Adrenal gland (tissue), 12 donors: ENCODE results near the gene MDN1. TPM values are rescaled to one million over a fixed set of nuclear protein-coding genes. Genes with fewer than 3 reads are reported as not detected.

Experiments
- DNase-seq, 7 donors: peaks; one replicate each; pipeline ENCODE4 v3.0.0-alpha.2; 2019 to 2020
- H3K27ac ChIP-seq, 5 donors: fragments of 200-600 bp; sonication (generic) in 4 of 5; 1 replicate in 3 of 5; 2 replicates in 2 of 5; pipeline versions ENCODE4 v1.5.1 to v1.8.0; 2016 to 2020; ENCODE audit warnings: mild to moderate bottlenecking in 1 of 5
- H3K27me3 ChIP-seq: fragments of 200-600 bp; 2 replicates; pipeline ENCODE4 v1.8.0; 2021
- H3K36me3 ChIP-seq, 2 donors: fragments of 200-600 bp; replicated peaks in 1 of 2; 1 replicate in 1 of 2; 2 replicates in 1 of 2; pipeline versions ENCODE4 v1.5.1 to v1.8.0; 2018 to 2022
- H3K4me1 ChIP-seq, 2 donors: fragments of 200-600 bp; replicated peaks in 1 of 2; 1 replicate in 1 of 2; 2 replicates in 1 of 2; pipeline versions ENCODE4 v1.5.1 to v1.8.0; 2018 to 2021
- H3K4me3 ChIP-seq, 4 donors: fragments of 200-600 bp; sonication (generic) in 3 of 4; one replicate each; pipeline ENCODE4 v1.5.1; 2016 to 2018
- H3K9me3 ChIP-seq, 3 donors: fragments of 200-600 bp; sonication (generic) in 1 of 3; replicated peaks in 1 of 3; 1 replicate in 2 of 3; 2 replicates in 1 of 3; pipeline versions ENCODE4 v1.5.1 to v1.8.0; 2016 to 2021
- POLR2A ChIP-seq, 2 donors: fragments of 450-650 bp; IDR thresholded peaks; one replicate each; pipeline ENCODE4 v1.6.1; 2017; ENCODE audit warnings: antibody characterized with exemption in 2 of 2, mild to moderate bottlenecking in 2 of 2, moderate library complexity in 1 of 2
- WGBS, 4 donors: extraction: QIAGEN DNeasy Blood & Tissue Kit in 2 of 4; methylation state at CpG; one replicate each; pipeline versions ENCODE4 v1.1.5 to v1.1.7; 2013 to 2017; 5-methylcytosine and 5-hydroxymethylcytosine counted together
- intact Hi-C, 2 donors: fragments of 100-400 bp; cut with DNase I; formaldehyde crosslinking; loops; one replicate each; pipeline versions ENCODE4 v1.14.1 to v1.15.0; 2022 to 2023
- polyA plus RNA-seq, 3 donors: library from polyadenylated mRNA; stranded (reverse); fragments of 200-250 nt in 2 of 3; fragments of 350-450 nt in 1 of 3; fragmentation: Illumina TruSeq in 1 of 3; extraction: RNeasy Lipid Tissue Mini Kit (QIAGEN cat#74804) in 1 of 3; gene quantifications; one replicate each; pipeline ENCODE4 v1.2.3, GENCODE V29; 2013 to 2014
- total RNA-seq, 9 donors: library from RNA; depleted of rRNA in 4 of 9; stranded (reverse); fragments of >200 nt in 4 of 9; fragments of 120-200 nt in 1 of 9; fragmentation: NEBNext Ultra II Directional in 1 of 9; extraction: Animal tissue kit (Norgen Biotek cat#: 25700) in 1 of 9; gene quantifications; one replicate each; pipeline versions ENCODE4 v1.1.0 to v1.2.4, GENCODE V29; 2013 to 2023
- TF ChIP-seq, protein P1 (sequence below), 6 experiments: fragments of 450-650 bp in 4 of 6; fragments of 200-600 bp in 2 of 6; sonication (generic) in 1 of 6; IDR thresholded peaks; 1 replicate in 5 of 6; 2 replicates in 1 of 6; pipeline versions ENCODE4 v1.5.1 to v1.8.0; 2016 to 2021; ENCODE audit warnings: antibody characterized with exemption in 6 of 6, mild to moderate bottlenecking in 2 of 6, moderate library complexity in 1 of 6
- donor health status: healthy with polysubstance abuse.
- donor health status: Bipolar disorder and iron deficiency.
- donor health status: DM: yes; HTN: yes; CAD: no.
- donor health status: DM: no; HTN: no; CAD: no.
- donor health status: DM: no; HTN: no; CAD: no.
- donor health status: DM: yes; HTN: yes; CAD: no.

The MDN1 gene
- total and polyA plus RNA-seq, 12 donors: 15.0 to 74.1 (median 28.4) TPM

DNA sequence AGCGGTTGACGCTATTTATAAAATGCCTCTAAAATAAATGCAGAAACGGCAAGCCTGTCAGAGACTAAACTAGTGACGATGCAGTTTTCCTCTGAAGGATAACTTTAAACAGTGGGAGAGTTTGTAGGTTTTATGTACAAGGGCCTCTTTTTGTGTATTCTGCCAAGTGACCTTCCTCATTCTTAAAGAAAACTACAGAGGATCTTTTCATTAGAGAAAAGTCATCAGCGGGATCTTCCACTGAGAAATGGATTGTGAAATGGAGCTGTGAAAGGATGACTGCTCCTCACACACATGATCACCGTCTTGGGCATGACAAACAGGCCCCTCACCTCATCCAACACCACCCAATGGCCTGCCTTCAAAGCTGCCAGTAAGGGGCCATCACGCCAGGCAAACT lies 92.1 kb downstream of the MDN1 start:
- 92 to 93% (median 93%) methylated on average over 7 of the region's 7 CpGs for WGBS, 4 donors
- Histone ChIP-seq H3K27me3 (no peaks in the 10 kb centered on the region), H3K27ac (no peak overlapping the region), H3K9me3 (no peaks in the 10 kb centered on the region), H3K4me3 (no peak overlapping the region), H3K36me3 (peaks cover 0 to 45% of the 10 kb centered on the region in 2 donors), H3K4me1 (peaks cover 6 to 7% of the 10 kb centered on the region in 2 donors)
- intact Hi-C loops: no loop called here
- DNase-seq: no peak
- TF ChIP-seq, protein P1, sequence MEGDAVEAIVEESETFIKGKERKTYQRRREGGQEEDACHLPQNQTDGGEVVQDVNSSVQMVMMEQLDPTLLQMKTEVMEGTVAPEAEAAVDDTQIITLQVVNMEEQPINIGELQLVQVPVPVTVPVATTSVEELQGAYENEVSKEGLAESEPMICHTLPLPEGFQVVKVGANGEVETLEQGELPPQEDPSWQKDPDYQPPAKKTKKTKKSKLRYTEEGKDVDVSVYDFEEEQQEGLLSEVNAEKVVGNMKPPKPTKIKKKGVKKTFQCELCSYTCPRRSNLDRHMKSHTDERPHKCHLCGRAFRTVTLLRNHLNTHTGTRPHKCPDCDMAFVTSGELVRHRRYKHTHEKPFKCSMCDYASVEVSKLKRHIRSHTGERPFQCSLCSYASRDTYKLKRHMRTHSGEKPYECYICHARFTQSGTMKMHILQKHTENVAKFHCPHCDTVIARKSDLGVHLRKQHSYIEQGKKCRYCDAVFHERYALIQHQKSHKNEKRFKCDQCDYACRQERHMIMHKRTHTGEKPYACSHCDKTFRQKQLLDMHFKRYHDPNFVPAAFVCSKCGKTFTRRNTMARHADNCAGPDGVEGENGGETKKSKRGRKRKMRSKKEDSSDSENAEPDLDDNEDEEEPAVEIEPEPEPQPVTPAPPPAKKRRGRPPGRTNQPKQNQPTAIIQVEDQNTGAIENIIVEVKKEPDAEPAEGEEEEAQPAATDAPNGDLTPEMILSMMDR (IDR thresholded peaks at IDR 0.05): no peak
- TF ChIP-seq POLR2A (IDR thresholded peaks at IDR 0.05): no peak

DNA sequence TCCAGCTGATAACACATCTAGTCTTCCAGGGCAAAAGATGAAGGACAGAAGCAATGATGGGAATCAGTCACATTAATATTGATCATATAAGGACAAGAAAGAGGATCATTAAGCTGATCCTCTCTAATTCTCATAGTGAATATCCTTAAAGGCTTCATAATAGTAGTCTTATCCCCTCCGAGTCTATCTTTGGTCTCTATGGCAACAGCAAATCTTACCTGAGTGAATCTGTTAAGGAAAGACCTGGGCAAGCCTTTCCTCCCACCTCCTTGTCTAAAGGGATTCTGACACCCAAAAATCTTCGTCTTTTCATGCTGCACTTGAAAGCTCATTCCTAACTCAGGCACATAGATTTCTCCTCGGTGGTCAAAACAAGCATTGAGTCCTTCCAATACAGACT lies 94.6 kb downstream of the MDN1 start:
- Histone ChIP-seq H3K4me1 (peaks cover 0 to under 1% of the 10 kb centered on the region in 2 donors), H3K36me3 (peaks cover 0 to 45% of the 10 kb centered on the region in 2 donors), H3K4me3 (no peak overlapping the region), H3K9me3 (no peaks in the 10 kb centered on the region), H3K27me3 (no peaks in the 10 kb centered on the region), H3K27ac (no peak overlapping the region)
- WGBS, 4 donors: 87 to 94% (median 93%) methylated on average over 3 of the region's 3 CpGs
- intact Hi-C loops: no loop called here
- DNase-seq: no peak
- TF ChIP-seq POLR2A (IDR thresholded peaks at IDR 0.05): no peak
- TF ChIP-seq, protein P1 (IDR thresholded peaks at IDR 0.05): no peak

DNA sequence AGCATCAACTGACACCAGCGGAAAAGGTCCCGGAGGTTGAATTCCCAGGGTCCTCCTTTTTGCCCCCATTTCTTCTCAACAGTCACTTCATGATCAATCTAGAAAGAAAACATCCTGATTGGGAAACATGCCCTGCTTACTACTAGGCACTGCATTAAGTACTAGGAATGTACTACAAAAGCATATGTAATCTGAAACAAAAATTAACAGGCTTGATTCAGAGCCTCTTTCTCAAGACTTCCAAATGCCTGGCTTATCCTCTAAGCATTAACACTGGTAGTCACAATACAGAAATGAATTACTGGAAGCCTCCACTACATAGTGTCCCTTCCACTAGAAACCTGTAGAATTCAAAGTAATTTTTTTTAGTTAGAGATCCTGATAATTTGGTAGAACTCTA lies 96.5 kb downstream of the MDN1 start:
- no peak overlapping the region for H3K27ac ChIP-seq
- H3K36me3 ChIP-seq: peaks cover 0 to 48% of the 10 kb centered on the region in 2 donors
- no peaks in the 10 kb centered on the region for H3K4me1 ChIP-seq
- TF ChIP-seq, protein P1 (IDR thresholded peaks at IDR 0.05): no peak
- no peak for TF ChIP-seq POLR2A (IDR thresholded peaks at IDR 0.05)
- H3K27me3 ChIP-seq: no peaks in the 10 kb centered on the region
- no peaks in the 10 kb centered on the region for H3K9me3 ChIP-seq
- H3K4me3 ChIP-seq: no peak overlapping the region
- intact Hi-C loops: no loop called here
- DNase-seq: no peak
- 97 to 100% (median 99%) methylated on average over 2 of the region's 2 CpGs for WGBS, 4 donors

DNA sequence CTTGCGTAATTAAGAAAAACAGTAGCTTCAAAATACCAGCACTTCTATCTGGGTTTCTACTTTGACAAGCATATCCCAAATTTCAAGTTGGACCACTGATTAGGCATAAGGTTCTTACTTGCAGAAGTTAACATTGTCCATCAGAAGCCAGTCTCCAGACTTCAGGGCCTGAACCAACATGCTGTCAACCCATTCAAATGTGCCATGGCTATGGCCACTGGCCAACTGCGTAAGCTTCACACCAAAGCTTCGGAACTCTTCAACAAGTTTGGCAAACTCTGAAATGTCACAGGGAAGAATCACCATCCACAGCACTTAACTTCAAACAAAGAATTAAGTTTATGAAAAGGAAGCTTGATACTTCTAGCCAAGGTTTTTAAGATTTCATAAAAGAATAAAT lies 103.1 kb downstream of the MDN1 start:
- TF ChIP-seq, protein P1 (IDR thresholded peaks at IDR 0.05): no peak
- TF ChIP-seq POLR2A (IDR thresholded peaks at IDR 0.05): no peak
- H3K27me3 ChIP-seq: no peaks in the 10 kb centered on the region
- H3K4me3 ChIP-seq: no peak overlapping the region
- intact Hi-C loops: no loop called here
- no peaks in the 10 kb centered on the region for H3K9me3 ChIP-seq
- H3K4me1 ChIP-seq: no peaks in the 10 kb centered on the region
- H3K27ac ChIP-seq: no peak overlapping the region
- H3K36me3 ChIP-seq: peaks cover 0 to 62% of the 10 kb centered on the region in 2 donors
- 89 to 95% (median 90%) methylated on average over 3 of the region's 3 CpGs for WGBS, 4 donors
- DNase-seq: no peak
